Ovary (tissue), 3 donors: ENCODE measurements around the gene AURKA.

Source experiments
- CTCF ChIP-seq, 3 donors: fragments of 450-650 bp in 2 of 3; fragments of 200-600 bp in 1 of 3; IDR thresholded peaks; one replicate each; pipeline versions ENCODE4 v1.5.1 to v1.8.0; 2016 to 2022; ENCODE audit warnings: antibody characterized with exemption in 3 of 3, mild to moderate bottlenecking in 1 of 3
- EP300 ChIP-seq: sonication (generic); formaldehyde crosslinking; IDR thresholded peaks from one replicate; pipeline ENCODE4 v1.6.1; 2017; ENCODE audit warnings: antibody characterized with exemption
- POLR2A ChIP-seq: fragments of 450-650 bp; IDR thresholded peaks from one replicate; pipeline ENCODE4 v1.6.1; 2017; ENCODE audit warnings: antibody characterized with exemption, mild to moderate bottlenecking, moderate library complexity
- donor health status: DM: no; HTN: no; CAD: no.

GRCh38 chr20:56428881-56429280 is 36.9 kb upstream of the AURKA start:
- TF ChIP-seq CTCF (IDR thresholded peaks at IDR 0.05), result no peak
- no peak for TF ChIP-seq EP300
- no peak for TF ChIP-seq POLR2A
